Measurements from ENCODE around the gene HOXB1.

- TF ChIP-seq EZH2 (IDR thresholded peaks at IDR 0.05; ENCODE audit: insufficient read depth, poor library complexity, severe bottlenecking) = no peak
- peak; percentile 22; the same call in 1 of the 2 replicates for TF ChIP-seq EZH2phosphoT487 (IDR thresholded peaks at IDR 0.05; ENCODE audit: insufficient read depth, low read depth)
Observed at GRCh38 chr17:48542698-48543106, 11.9 kb upstream of the HOXB1 start.
